H1 (cell line): ENCODE measurements around the gene SNX25. TPM values are rescaled to one million over a fixed set of nuclear protein-coding genes. Genes with fewer than 3 reads are reported as not detected.
A peak's percentile ranks its signal among the peaks of the same experiment; 100 is the strongest.

Experiments used
- ASH2L ChIP-seq: fragments of 200-600, 300-600 bp; sonication (generic); IDR thresholded peaks from one replicate; pipeline ENCODE4 v1.7.1; 2017; ENCODE audit warnings: low read length
- ATF2 ChIP-seq: IDR thresholded peaks from 2 replicates; pipeline ENCODE4 v1.6.1; 2012; ENCODE audit warnings: low read length, inconsistent platforms
- BACH1 ChIP-seq: IDR thresholded peaks from 2 replicates; pipeline ENCODE4 v1.6.1; 2012; ENCODE audit warnings: low read length, improper control_type of control experiment
- CBX8 ChIP-seq: fragments of 300-800, 300-1000 bp; sonication (generic); IDR thresholded peaks from 2 replicates; pipeline ENCODE4 v1.7.1; 2016; ENCODE audit warnings: low read depth, low read length, borderline replicate concordance
- CHD2 ChIP-seq: IDR thresholded peaks from 2 replicates; pipeline ENCODE4 v1.6.1; 2012; ENCODE audit warnings: low read length, improper control_type of control experiment
- CTBP2 ChIP-seq: IDR thresholded peaks from 2 replicates; pipeline ENCODE4 v1.7.0; 2011; ENCODE audit warnings: borderline replicate concordance, mild to moderate bottlenecking, moderate library complexity, mixed read lengths, low read length; ENCODE audit not compliant: insufficient read depth, insufficient read length
- E2F6 ChIP-seq: IDR thresholded peaks from 2 replicates; pipeline ENCODE4 v1.6.1; 2012; ENCODE audit warnings: inconsistent platforms
- GTF2F1 ChIP-seq: IDR thresholded peaks from 2 replicates; pipeline ENCODE4 v1.6.1; 2012; ENCODE audit warnings: low read depth, low read length, improper control_type of control experiment, borderline replicate concordance
- HDAC6 ChIP-seq: IDR thresholded peaks from one replicate; pipeline ENCODE4 v1.7.1; 2012; ENCODE audit warnings: low read depth, mild to moderate bottlenecking, inconsistent platforms, low read length, moderate library complexity
- KDM5A ChIP-seq: fragments of 200-600 bp; IDR thresholded peaks from 2 replicates; pipeline ENCODE4 v1.7.1; 2012; ENCODE audit warnings: mild to moderate bottlenecking, low read length, inconsistent platforms, mixed read lengths
- PHF8 ChIP-seq: fragments of 200-600 bp; sonication (generic); conservative IDR thresholded peaks from 2 replicates; pipeline ENCODE4 v1.7.1; 2012; ENCODE audit warnings: low read depth, mild to moderate bottlenecking, inconsistent platforms, low read length, moderate library complexity
- POLR2A ChIP-seq, 2 experiments: IDR thresholded peaks; 1 replicate in 1 of 2; 2 replicates in 1 of 2; pipeline ENCODE4 v1.6.1; 2011; ENCODE audit warnings: low read depth in 2 of 2, low read length in 2 of 2, mild to moderate bottlenecking in 2 of 2; ENCODE audit errors: control extremely low read depth in 1 of 2
- POLR2AphosphoS5 ChIP-seq: IDR thresholded peaks from 2 replicates; pipeline ENCODE4 v1.6.1; 2011; ENCODE audit warnings: low read depth, low read length
- POU5F1 ChIP-seq: IDR thresholded peaks from 2 replicates; pipeline ENCODE4 v1.6.1; 2011; ENCODE audit warnings: low read depth, mild to moderate bottlenecking, low read length, moderate library complexity
- RNF2 ChIP-seq: fragments of 200-900, 300-1000 bp; sonication (generic); IDR thresholded peaks from 2 replicates; pipeline ENCODE4 v1.7.1; 2016; ENCODE audit warnings: borderline replicate concordance, low read depth, mild to moderate bottlenecking, antibody characterized with exemption, low read length; ENCODE audit not compliant: poor library complexity, severe bottlenecking; ENCODE audit errors: missing control alignments
- SAP30 ChIP-seq: fragments of 300-600 bp; sonication (generic); IDR thresholded peaks from 2 replicates; pipeline ENCODE4 v1.7.1; 2012; ENCODE audit warnings: low read length, moderate library complexity, mild to moderate bottlenecking, inconsistent platforms; ENCODE audit not compliant: insufficient read depth, insufficient replicate concordance
- SIRT6 ChIP-seq: IDR thresholded peaks from one replicate; pipeline ENCODE4 v1.7.1; 2012; ENCODE audit warnings: low read length, inconsistent platforms
- SRF ChIP-seq: IDR thresholded peaks from 2 replicates; pipeline ENCODE4 v1.6.1; 2011; ENCODE audit warnings: mild to moderate bottlenecking, low read depth, low read length, moderate library complexity
- TBP ChIP-seq: IDR thresholded peaks from 2 replicates; pipeline ENCODE4 v1.6.1; 2011; ENCODE audit warnings: low read depth, low read length, improper control_type of control experiment
- USF2 ChIP-seq: IDR thresholded peaks from 2 replicates; pipeline ENCODE4 v1.6.1; 2011; ENCODE audit warnings: low read length, improper control_type of control experiment
- polyA plus RNA-seq, 7 experiments: library from polyadenylated mRNA; depleted of rRNA in 3 of 7; stranded (reverse) in 5 of 7; unstranded in 2 of 7; fragments of >200 nt in 5 of 7; fragments of 200-250 nt in 2 of 7; gene quantifications; 1 replicate in 5 of 7; 2 replicates in 1 of 7; 4 replicates in 1 of 7; pipeline versions ENCODE4 v1.2.1 to v1.2.3, GENCODE V29; 2011 to 2013; ENCODE audit warnings: missing spikeins in 2 of 7, mixed read lengths in 2 of 7
- total RNA-seq: library from RNA; stranded (reverse); fragmentation: NEBNext Ultra II Directional; extraction: Animal tissue kit (Norgen Biotek cat#: 25700); gene quantifications from 2 replicates; pipeline ENCODE4 v1.2.1, GENCODE V29; 2021

The SNX25 gene
- total and polyA plus RNA-seq, 2 of the 8 experiments (the other 6 are each of a cell fraction or from before 2014, with no cell fraction given): 5.4 to 19.9 TPM

- TF ChIP-seq ATF2 (no peak), ASH2L (peak; percentile 83), POU5F1 (no peak), BACH1 (0 out of 2 replicates have a peak, but pooled peaks have one; percentile 12), PHF8 (peak; percentile 42; the same call in 1 of the 2 replicates), SAP30 (no peak), GTF2F1 (no peak), TBP (no peak), CBX8 (no peak), USF2 (no peak), CHD2 (no peak), CTBP2 (no peak), POLR2AphosphoS5 (no peak), RNF2 (no peak), HDAC6 (no peak), E2F6 (peak; percentile 26), POLR2A (IDR thresholded peaks at IDR 0.05; ENCODE audit: control extremely low read depth in 1 of 2, low read depth in 2 of 2, low read length in 2 of 2) (no peak; a peak in 1 of 3 replicates), SIRT6 (no peak), SRF (no peak), KDM5A (no peak)
These were observed 944 bp downstream of the SNX25 start (continued) for GRCh38 chr4:185210102-185210981.
